Choroid plexus epithelial cell (primary cell): Measurements from ENCODE around the gene SLC4A4.

ENCODE experiments used
- DNase-seq: peaks from one replicate; pipeline ENCODE4 v3.0.0-alpha.2; 2010; ENCODE audit warnings: low read depth
- H3K4me3 ChIP-seq: 2 replicates; pipeline ENCODE4 v1.5.1; 2011; ENCODE audit warnings: low read depth, mild to moderate bottlenecking, control low read depth, low read length, moderate library complexity
- CTCF ChIP-seq: conservative IDR thresholded peaks from 2 replicates; pipeline ENCODE4 v1.5.1; 2011; ENCODE audit warnings: low read depth, mild to moderate bottlenecking, control low read depth, inconsistent platforms, low read length, moderate library complexity

SLC4A4 gene

GRCh38 chr4:71369536-71369935, 30.7 kb downstream of the SLC4A4 start:
- H3K4me3 ChIP-seq: no peak overlapping the region
- no peak for DNase-seq
- no peak for TF ChIP-seq CTCF

GRCh38 chr4:71375494-71375893, 36.7 kb downstream of the SLC4A4 start:
- DNase-seq: no peak
- no peak for TF ChIP-seq CTCF
- no peak overlapping the region for H3K4me3 ChIP-seq

- peak; percentile 20 for DNase-seq
- H3K4me3 ChIP-seq: no peak overlapping the region
- no peak for TF ChIP-seq CTCF
Observed at GRCh38 chr4:71377561-71377960, 38.7 kb downstream of the SLC4A4 start.

- H3K4me3 ChIP-seq: no peak overlapping the region
- DNase-seq: no peak
- TF ChIP-seq CTCF: no peak
Observed at GRCh38 chr4:71379126-71379525, 40.3 kb downstream of the SLC4A4 start.

- H3K4me3 ChIP-seq: no peak overlapping the region
- peak; percentile 3 for DNase-seq
- TF ChIP-seq CTCF: no peak
Observed at GRCh38 chr4:71380788-71381187, 42.0 kb downstream of the SLC4A4 start.

- TF ChIP-seq CTCF: no peak
Observed at GRCh38 chr4:71382125-71382899, 43.5 kb downstream of the SLC4A4 start.

More at GRCh38 chr4:71382125-71382899, 43.5 kb downstream of the SLC4A4 start:
- no peak for DNase-seq
- H3K4me3 ChIP-seq: no peak overlapping the region
